GM18519 (cell line): ENCODE data around the gene RTL1.

Experiments
- ATAC-seq: cut with Tn5 transposase; IDR thresholded peaks from one replicate; pipeline ENCODE4 v1.9.1; 2021; ENCODE audit warnings: mild to moderate bottlenecking, moderate library complexity; ENCODE audit not compliant: unreplicated experiment, low FRiP score

The RTL1 gene

GRCh38 chr14:100903672-100904185, at the start of gene RTL1:
Gene RTL1, minus strand, starts transcription at chr14:100903722. Its CDS starts 18,934 bp downstream, at chr14:100884788.
- ATAC-seq: no peak

GRCh38 chr14:100950024-100950423, 46.5 kb upstream of the RTL1 start:
- no peak for ATAC-seq

- no peak for ATAC-seq
Observed at GRCh38 chr14:100944052-100944451, 40.5 kb upstream of the RTL1 start.

- no peak for ATAC-seq
Observed at GRCh38 chr14:100930270-100930669, 26.7 kb upstream of the RTL1 start.

GRCh38 chr14:100915560-100915959, 12.0 kb upstream of the RTL1 start:
- ATAC-seq: no peak

GRCh38 chr14:100914597-100915021, 11.1 kb upstream of the RTL1 start:
- ATAC-seq: no peak

- ATAC-seq: no peak
Observed at GRCh38 chr14:100911665-100912316, 8.3 kb upstream of the RTL1 start.

GRCh38 chr14:100910888-100911664, 7.6 kb upstream of the RTL1 start:
- no peak for ATAC-seq

GRCh38 chr14:100909439-100909838, 5.9 kb upstream of the RTL1 start:
- ATAC-seq: no peak

GRCh38 chr14:100907240-100907639, 3.7 kb upstream of the RTL1 start:
- no peak for ATAC-seq

- ATAC-seq: no peak
Observed at GRCh38 chr14:100906420-100906819, 2.9 kb upstream of the RTL1 start.

- no peak for ATAC-seq
Observed at GRCh38 chr14:100905166-100905565, 1.6 kb upstream of the RTL1 start.

GRCh38 chr14:100904307-100905087, 975 bp upstream of the RTL1 start:
- no peak for ATAC-seq

- ATAC-seq: no peak
Observed at GRCh38 chr14:100903134-100903468, 421 bp downstream of the RTL1 start.

- ATAC-seq: no peak
Observed at GRCh38 chr14:100902295-100903133, 1.0 kb downstream of the RTL1 start.

- ATAC-seq: no peak
Observed at GRCh38 chr14:100901391-100902183, 1.9 kb downstream of the RTL1 start.

GRCh38 chr14:100900837-100901390, 2.6 kb downstream of the RTL1 start:
- ATAC-seq: no peak

GRCh38 chr14:100899884-100900771, 3.4 kb downstream of the RTL1 start:
- no peak for ATAC-seq
